ENCODE measurements around the gene PUDP.
"Not testable (repeated sequence)": the region's sequence is repeated elsewhere in the genome, so short reads cannot be mapped to it uniquely, and the experiment has no call there.

PUDP gene

GRCh38 chrX:7025471-7025870, 122.5 kb downstream of the PUDP start:
- DNase-seq = no peak

DNA sequence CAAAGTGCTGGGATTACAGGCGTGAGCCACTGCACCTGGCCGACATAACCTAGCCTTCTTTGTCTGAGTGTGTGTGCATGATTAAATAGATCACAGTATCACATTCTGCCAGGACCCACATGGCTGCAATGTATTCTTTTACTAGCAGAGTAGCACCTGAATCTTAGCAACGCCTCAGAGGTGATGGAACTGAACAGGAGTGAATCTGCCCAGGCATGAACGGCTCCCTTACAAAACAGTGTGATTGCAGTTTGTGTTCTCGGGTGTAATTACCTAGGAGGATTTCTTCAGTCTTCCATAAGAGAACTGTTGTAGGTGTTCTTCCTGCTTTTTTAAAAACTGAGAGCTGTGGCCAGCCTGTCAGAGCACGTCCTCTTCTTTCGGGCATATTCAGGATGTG, 123.1 kb downstream of the PUDP start:
- DNase-seq = no peak

GRCh38 chrX:7022996-7023395, 125.0 kb downstream of the PUDP start:
- DNase-seq = not testable (repeated sequence)

DNA sequence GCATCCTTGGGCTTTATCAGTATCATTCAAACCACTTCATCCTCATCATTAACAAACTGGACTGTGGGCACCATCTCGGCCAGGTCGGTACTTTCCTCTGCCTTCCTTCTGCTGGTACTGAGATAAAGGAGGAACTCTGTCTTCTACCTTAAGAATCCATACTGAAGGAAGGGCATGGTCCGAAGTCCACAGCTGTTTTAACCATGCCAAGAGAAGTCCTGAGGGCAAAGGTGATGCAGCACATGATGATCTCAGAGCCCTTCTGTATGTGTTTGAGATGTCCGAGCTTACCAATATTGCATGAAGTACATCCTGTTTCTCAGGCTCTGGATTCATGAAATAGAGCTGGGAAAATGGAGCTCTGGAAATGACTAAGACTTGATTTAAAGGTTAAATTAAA, 126.0 kb downstream of the PUDP start:
- no peak for DNase-seq

DNA sequence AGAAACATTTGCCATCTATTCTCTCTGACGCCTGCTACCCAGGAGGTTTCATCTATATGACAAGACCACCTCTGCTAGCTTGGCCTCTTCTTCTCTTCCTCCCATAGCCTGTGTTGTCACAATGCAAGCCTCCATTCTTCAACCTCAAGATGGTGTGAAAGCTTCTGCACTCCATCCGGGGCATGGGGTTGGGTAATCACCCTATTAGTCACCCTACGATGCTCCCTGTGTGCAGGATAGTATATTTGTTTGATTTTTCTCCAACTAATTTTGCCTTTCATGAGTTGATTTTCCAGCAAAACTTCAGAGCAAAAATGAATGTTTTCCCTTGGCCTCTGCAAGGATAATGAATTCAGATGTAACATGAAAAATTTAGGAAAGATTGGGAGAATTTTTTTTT, 128.4 kb downstream of the PUDP start:
- no peak for DNase-seq

GRCh38 chrX:7012262-7012834, 135.6 kb downstream of the PUDP start:
- DNase-seq = not testable (repeated sequence)

- not testable (repeated sequence) for DNase-seq
These were observed 137.1 kb downstream of the PUDP start for GRCh38 chrX:7010897-7011296.

GRCh38 chrX:7007328-7007727, 140.6 kb downstream of the PUDP start:
- DNase-seq = not testable (repeated sequence)
